ENCODE measurements around the gene TRIM7.

The TRIM7 gene

GRCh38 chr5:181169459-181170236 is 35.3 kb downstream of the TRIM7 start:
- DNase-seq: peak; percentile 35 to 46

- DNase-seq: no peak
These were observed 36.3 kb downstream of the TRIM7 start for GRCh38 chr5:181168595-181169118.

DNA sequence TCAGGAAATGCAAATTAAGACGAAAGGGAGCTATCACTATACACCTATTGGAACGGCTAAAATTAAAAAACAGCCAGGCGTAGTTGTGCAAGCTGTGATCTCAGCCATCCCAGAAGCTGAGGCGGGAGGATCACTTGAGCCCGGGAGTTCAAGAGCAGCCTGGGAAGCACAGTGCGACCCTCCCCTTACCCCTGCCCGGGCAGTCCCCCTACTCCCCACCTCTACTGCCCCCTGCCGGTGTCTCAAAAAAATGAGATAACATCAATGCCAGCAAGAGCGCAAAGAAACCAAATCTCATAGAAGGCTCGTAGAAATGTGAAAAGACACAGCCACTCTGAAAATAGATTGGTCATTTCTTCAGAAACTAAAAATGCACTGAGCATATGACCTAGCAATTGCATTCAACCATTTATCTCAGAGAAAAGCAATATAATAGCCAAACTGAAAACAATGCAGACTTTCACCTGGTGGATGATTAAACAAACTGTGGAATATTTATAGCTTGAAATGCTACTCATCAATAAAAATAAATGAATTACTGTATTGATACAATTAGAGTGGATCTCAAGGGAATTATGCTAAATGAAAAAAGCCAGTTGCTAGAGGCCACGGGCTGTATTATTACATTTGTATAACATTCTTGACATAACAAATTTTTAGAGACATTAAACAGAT is 37.0 kb downstream of the TRIM7 start:
- DNase-seq: no peak

- DNase-seq: no peak
These were observed 37.9 kb downstream of the TRIM7 start for GRCh38 chr5:181166812-181167733.

DNA sequence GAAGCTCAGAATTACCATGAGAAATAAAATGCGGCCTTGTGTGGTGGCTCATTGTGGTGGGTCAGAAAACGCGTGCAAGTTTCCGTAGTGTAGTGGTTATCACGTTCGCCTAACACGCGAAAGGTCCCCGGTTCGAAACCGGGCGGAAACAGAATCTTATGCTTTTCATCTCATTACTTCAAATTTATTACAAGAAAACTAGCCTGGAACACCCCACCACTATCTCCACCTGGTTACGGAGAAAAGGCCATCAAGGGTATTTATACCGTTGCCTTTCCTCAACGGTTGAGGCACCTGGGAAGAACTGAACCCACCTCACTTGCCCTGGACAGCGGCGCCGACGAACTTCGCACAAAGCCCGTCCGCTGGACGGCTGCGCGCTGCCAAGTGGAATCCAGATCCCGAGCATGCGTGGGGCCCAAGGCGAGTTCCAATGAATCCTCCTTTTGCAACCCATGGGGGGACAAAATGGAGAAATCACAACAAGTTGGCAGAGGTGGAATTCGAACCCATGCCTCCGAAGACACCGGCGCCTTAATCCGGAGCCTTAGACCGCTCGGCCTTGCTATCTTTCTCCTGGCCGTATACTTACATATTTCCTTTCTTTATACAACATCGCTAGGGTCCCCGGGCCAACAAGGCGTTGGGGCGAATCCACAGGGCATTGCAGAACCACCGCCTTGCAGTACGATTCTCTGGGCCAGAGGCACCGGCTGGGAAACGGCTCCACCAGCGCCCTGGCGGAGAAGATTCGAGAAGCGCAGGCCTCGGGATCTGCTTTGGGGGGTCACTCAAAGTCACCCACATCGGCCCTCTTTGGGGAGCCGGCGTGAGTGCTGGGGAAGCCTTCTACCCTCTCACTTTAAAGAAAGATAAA is 40.7 kb downstream of the TRIM7 start:
- no peak for DNase-seq

DNA sequence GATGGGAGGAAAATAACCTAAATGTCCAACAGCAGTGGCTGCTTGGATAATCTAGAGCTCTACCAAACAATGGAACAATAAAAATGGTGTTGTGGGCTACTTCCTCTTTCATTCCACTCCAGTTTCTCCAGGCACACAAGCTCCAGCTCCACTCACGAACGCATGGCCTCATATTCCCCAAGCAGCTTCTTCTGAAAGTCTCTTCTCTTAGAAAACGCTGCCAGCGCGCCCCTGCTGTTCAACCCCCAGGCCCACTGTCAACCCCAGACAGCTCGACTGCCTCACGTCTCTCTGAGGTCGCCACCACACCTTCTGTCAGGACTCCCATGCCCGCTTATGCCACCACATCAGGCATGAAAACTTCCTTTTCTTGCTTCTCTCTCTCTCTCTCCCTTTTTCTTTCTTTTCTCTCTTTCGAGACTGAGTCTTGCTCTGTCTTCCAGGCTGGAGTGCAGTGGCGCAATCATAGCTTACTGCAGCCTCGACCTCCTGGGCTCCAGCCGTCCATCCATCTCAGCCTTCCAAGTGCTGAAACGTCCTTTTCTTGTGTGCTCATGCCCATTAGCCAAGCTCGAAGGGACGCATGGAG is 41.4 kb downstream of the TRIM7 start:
- no peak for DNase-seq

DNA sequence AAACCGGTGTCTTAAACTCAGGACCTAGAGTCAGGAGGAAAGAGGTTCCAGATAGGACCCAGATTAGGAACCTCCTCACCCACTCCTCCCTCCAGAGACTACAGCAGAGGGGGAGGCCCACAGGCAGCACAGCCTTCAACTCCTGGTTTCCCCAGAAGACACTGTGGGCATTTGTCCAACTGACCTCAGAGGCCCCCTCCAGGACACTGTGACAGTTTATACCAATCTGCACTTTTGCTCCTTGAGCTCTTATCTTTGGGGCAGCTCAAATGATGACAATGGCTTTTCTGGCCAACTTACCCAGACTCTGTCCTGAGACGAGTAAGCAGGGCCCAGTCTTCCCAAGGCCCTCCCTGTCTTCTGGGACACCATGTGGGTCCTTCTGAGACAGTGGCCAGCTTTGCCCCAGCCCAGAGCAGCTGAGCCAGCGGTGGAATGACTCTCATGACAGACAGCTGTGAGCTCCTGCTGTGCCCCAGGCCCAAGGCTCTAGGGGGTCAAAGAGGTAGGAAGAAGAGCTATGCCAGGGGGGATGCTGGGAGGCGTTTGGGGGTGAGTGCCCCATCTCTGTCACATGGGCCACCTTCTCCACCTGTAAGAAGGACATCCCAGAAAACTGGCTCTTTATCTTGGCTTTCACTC is 43.3 kb downstream of the TRIM7 start:
- DNase-seq: no peak

DNA sequence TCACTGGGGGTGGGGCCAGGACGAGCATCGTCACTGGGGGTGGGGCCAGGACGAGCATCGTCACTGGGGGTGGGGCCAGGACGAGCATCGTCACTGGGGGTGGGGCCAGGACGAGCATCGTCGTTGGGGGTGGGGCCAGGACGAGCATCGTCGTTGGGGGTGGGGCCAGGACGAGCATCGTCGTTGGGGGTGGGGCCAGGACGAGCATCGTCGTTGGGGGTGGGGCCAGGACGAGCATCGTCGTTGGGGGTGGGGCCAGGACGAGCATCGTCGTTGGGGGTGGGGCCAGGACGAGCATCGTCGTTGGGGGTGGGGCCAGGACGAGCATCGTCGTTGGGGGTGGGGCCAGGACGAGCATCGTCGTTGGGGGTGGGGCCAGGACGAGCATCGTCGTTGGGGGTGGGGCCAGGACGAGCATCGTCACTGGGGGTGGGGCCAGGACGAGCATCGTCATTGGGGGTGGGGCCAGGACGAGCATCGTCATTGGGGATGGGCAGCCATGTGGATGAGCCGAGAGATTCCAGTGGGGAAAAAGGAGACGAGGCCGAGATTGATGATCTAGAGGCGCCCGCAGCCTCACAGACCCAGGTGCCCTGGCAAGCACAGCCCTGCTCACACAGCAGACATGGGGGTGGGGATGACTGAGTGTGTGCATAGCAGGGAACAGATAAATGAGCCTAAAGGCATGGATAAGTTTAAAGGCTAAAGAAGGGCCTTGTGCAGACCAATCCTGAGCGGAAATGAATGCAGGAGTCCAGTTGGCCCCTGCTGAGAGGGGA is 44.1 kb downstream of the TRIM7 start:
- peak; percentile 48 to 51 for DNase-seq

DNA sequence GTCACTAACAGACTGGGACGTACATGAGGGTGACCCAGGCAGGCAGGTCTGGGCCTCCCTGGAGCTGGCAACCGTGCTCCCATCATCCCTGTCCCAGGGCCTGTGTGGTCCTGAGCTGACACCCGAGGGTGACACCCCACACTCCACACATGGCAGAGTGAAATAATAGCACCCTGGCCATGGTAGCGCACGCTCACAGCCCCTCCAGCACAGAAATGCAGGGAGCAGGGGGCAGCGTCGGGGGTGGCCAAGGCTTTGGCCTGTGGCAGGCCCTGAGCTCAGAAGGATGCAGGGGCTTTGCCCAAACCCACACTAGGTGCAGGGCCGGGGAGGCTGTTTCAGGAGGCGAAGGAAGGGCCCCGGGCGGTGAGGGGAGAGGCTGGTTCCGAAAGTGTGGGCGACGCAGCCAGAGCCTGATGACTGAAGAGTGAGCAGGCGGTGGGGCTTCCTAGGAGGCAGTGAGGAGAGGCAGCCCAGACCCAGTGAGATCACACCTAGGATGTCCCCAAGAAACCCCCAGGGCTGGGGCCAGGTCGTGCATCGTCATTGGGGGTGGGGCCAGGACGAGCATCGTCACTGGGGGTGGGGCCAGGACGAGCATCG is 44.7 kb downstream of the TRIM7 start:
- DNase-seq: peak; percentile 72 to 78

DNA sequence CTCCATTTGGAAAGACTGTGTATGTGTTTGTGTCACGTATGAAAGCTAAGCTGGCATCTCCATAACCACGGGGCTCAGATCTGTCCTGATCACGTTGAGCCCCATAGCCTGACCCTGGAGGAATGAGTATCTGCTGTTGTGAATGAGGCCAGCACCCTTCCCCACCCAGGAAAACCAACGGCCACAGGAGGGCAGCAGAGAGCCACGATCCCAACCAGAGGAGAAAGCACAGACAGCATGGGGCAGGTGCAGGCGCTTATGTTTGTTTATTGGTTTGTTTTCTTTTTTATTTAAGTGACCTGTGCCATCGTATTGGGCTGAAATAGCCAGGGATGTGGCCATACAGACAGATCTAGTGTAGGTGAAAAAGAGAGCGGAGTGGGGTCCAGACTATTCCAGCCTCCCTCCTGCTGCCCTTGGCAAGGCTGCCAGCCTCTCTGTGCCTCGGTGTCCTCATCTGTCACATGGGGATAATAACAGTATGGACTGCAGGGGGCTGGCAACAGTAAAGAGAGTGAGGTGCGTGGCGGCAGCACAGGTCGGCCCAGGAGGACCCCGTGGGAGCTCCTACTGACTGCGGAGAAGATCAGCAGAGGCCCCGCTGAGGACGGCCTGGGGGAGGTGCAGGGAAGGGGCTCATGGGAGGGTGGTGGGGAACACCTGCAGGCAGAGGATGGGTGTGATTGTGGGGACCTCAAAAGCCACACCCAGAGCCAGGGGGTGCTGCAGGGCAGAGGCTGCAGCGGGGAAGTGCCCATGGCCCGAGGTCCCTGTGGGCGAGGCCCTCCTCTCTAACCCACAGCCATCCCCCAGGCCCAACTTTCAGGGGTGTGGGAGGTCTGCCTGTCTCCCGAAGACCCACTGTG is 45.5 kb downstream of the TRIM7 start:
- DNase-seq: peak; percentile 81 to 96

DNA sequence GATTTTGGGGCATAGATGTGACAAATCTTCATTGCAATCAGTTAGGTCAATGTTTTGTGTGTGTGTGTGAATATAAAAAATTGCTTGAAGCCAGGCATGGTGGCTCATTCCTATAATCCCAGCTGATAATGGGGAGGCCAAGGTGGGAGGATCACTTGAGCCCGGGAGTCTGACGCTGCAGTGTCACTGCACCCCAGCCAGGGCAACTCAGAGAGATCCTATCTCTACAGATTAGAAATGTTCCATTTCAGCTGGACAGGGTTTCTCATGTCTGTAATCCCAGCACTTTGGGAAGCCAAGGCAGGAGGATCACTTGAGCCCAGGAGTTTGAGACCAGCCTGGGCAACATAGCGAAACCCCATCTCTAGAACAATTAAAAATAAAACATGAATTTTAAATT is 46.1 kb downstream of the TRIM7 start:
- DNase-seq: no peak

- no peak for DNase-seq
These were observed 48.2 kb downstream of the TRIM7 start for GRCh38 chr5:181156758-181157157.

DNA sequence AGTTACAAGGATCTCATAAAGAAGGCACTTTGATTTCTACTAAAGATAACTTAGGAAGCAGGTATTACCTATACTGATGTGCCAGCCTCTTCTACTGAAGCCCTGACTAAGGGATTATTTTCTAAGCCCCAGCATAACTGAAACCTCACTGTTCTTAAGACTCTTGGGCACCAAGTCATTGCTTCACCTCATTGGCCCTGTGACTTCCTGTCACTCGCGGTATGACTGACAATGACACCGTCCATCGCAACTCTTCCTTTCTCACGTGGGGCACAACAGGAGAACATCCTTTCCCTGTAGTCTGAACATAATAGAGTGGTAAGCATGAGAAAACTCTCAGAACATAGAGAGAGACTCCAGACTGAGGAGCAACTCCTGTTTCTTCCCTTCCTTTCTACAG is 51.2 kb downstream of the TRIM7 start:
- no peak for DNase-seq

DNA sequence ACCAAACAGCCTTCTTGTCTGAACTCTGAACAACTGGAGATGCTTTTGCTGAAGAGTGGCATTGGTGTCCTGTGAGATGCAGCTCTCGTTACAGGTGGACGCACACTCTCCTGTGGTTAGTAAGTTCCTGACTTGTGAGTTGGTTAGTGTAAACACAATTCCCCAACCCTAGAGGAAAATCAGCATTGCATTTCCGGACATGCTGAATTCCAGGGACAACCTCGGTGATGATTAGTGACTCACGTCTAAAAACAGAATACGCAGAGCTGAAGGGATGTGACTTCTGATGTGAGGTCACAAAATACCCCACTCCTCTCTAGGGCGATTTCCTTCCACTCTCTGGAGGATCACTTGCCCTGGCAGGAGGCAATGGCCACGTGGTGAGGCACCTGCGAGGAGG is 52.6 kb downstream of the TRIM7 start:
- DNase-seq: no peak

GRCh38 chr5:181151146-181151545 is 53.9 kb downstream of the TRIM7 start:
- DNase-seq: no peak

GRCh38 chr5:181149806-181150733 is 54.9 kb downstream of the TRIM7 start:
- no peak for DNase-seq

GRCh38 chr5:181149355-181149754 is 55.6 kb downstream of the TRIM7 start:
- DNase-seq: no peak
